Stimulated activated CD8-positive, alpha-beta memory T cell treated with anti-CD3 and anti-CD28 coated beads, Interleukin-15, amount 100 ng/mL, for 24 hours (primary cell): ENCODE measurements around the gene NSG2.
"Not testable (repeated sequence)": the region's sequence is repeated elsewhere in the genome, so short reads cannot be mapped to it uniquely, and the experiment has no call there.

Source experiments
- DNase-seq: peaks from one replicate; pipeline ENCODE4 v3.0.0-alpha.2; 2020; ENCODE audit warnings: low read depth

NSG2 gene

DNA sequence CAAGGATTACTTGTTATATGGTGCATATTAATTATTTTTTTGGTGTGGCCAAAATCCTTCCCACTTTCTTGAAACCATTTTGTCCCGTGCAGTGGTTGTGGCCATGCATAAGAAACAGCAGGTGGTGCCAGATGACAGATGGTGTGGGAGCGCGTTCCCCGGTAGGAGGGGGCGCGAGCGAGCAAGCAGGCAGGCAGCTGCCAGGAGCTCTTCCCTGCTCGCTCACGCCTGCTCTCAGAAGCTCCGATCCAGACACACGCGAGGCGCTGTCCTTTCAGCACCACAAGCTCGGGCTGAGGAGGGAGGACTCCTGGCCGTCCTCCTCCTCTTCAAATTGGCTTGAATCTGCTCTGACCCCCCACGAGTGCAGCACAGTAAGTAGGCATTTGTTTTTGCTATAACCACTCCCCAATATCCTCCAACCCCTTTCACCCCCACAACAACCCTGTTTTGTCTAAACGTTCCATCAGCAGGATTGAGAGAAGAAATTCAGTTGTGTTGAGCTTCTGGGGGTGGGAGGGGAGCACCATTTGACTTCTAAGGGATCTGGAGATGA is at the start of gene NSG2:
NSG2 (plus strand) TSS at position 237 of the 556 bp plus-strand sequence. CDS start 1,050 bp downstream, outside the sequence.
- DNase-seq: no peak

DNA sequence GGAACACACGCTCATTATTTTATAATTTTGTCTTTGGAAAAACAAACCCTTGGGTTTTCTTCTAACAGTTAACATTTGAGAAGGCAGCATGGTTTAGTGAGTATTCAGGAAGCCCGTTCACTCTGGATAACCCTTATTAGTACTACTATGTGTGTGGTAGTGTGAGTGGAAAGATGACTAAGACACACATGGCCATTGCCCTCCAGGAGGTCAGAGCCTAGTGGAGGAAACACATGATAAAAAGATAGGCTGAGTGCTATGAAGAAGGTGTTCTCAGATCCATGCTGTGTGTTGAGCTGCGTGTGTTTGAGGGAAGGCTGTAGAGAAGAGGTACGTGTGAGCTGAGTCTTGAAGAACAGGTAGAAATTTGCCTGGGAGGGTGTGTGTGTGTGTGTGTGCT is 48.2 kb upstream of the NSG2 start:
- DNase-seq: no peak

DNA sequence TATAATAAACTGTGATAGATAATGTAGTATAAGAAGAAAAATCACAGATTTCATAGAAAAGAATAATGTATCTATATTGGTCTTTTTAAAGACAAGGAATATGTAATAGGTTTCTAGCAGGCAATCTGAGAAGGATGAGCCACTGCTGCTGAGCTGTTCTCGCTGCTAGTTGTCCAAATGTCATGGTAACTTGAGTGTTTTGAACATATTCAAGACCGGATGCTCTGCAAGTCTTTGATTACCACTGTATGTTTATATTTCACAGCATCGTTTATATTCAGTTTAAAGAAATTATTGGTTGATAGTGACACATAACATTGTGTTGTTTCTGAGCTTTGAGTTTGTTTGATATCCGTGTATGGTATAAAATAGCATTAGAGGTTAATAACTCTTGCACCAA is 47.0 kb upstream of the NSG2 start:
- DNase-seq: no peak

DNA sequence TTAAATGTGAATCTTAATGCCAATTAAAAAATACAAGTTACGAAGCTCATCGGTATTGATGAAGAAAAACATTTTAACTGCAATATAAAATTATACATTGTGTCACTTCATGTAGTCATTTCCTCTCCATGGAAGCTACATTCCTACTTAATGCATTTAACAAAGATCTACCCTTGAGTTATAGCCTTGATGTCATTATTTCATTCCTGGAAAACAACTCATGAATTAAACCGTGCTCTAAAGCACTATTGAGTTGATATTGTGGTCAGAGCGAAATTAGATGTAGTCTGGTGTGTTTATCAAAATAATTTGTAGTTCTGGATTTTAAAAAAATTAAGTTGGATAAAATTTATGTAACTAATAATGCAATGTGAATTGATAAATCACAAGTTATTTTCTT is 45.4 kb upstream of the NSG2 start:
- no peak for DNase-seq

DNA sequence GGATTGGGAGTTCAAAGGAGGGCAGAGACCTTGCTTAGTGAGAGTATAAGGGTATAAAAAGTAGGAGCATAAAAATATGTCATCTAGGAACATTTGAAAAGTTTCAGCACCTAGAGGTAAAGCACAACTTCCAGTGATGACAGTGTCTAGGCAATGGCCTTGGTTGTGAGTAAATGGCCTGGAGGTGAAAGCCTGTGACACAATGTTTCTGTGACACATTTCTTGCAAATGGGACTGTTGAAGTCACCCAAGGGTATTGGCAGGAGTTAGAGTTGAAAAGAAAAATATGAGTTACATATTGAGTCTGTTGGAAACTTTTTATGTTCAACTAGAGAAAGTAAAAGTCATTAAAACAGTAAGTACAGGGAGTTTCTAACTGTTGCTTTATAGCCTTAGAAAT is 41.7 kb upstream of the NSG2 start:
- DNase-seq: no peak

DNA sequence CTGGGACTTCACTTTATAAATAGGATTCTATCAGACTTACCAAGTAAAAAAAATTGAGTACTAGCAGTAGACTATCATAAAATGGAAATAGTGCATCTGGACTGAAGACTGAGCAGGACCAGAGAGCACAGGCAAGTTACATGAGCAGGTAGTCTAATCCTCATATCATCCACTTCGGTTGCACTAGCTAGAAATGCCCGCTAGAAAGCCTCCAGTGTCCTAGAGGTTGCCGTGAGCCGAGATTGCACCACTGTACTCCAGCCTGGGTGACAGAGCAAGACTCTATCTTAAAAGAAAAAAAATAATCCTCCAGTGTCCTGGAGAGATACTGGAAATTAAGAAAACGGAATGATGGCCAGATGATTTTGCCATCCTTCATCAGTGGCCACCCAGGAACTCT is 36.6 kb upstream of the NSG2 start:
- DNase-seq: no peak

DNA sequence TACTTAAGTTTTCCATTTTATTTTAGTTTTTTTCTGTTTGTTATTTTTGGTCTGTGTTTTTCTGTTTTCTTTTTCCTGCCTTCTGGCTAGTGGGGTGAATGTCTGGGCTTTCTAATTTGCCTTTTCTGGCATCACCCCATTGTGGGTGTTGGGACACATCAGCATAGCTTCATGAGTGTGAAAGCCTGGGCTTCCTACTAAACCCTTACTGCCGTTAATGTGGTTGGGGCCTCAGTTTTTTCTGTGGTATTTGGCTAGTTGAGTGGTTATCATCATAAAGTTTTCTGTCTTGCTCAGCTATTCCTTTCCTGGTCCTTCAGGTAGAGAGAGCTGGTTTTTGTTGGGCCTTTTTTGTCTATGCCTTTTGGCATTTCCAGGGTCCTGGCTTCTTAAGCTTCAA is 35.1 kb upstream of the NSG2 start:
- no peak for DNase-seq

DNA sequence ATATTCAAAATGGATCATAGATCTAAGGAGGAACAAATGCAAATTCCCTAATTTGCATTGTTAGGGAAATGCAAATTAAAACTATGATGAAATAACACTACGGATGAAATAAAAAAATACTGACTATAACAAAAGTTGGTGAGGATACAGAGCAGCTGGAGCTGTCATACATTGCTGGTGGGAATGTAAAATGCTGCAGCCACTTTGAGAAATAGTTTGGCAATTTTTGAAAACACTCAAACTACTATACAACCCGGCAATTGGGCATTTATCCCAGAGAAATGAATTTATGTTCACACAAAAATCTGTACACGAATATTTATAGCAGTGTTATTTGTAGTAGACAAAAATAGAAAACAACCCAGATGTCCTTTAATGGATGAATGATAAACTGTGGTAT is 34.1 kb upstream of the NSG2 start:
- no peak for DNase-seq

DNA sequence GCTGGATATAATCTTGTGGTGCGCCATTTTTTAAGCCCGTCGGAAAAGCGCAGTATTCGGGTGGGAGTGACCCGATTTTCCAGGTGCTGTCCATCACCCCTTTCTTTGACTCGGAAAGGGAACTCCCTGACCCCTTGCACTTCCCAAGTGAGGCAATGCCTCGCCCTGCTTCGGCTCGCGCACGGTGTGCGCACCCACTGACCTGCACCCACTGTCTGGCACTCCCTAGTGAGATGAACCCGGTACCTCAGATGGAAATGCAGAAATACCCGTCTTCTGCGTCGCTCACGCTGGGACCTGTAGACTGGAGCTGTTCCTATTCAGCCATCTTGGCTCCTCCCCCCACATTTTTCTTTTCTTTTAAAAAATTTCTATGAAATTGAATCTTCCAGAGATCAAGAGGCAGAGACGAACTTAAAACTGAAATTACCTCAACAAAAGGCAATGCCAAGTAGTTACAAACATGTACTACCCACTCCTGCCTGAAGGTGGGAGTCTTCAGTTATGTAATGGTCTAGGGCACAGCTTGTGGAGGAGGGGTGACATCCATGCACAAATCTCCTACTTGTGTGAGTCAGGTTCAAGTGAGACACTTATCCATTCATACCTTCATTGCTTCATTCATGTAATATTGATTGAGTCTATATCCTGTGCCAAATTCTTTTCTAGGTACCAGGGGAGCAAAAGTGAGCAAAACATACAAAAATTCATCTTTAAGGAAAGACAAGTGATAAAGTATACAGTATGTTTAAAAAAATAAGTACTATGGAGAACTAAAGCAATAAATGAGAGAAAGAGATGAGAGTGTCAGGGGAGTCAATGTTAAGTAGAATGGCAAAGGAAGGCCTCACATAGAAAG is 25.2 kb upstream of the NSG2 start:
- not testable (repeated sequence) for DNase-seq

DNA sequence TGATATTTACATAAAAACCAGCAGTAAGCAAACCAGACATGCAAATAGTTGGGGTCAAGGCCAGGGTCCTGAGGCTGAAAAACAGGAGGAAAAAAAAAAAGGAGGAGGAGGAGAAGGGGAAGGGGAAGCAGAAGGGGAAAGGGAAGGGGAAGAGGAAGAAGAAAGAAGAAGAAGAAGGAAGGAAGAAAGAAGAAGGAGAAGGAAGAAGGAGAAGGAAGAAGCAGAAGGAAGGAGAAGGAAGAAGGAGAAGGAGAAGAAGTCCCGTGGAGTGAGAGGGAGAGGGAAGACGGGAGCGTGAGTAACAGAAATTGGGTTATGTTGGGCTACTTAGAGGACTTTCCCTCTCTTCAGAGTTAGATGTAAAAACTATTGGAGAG is 24.6 kb upstream of the NSG2 start:
- DNase-seq: no peak

DNA sequence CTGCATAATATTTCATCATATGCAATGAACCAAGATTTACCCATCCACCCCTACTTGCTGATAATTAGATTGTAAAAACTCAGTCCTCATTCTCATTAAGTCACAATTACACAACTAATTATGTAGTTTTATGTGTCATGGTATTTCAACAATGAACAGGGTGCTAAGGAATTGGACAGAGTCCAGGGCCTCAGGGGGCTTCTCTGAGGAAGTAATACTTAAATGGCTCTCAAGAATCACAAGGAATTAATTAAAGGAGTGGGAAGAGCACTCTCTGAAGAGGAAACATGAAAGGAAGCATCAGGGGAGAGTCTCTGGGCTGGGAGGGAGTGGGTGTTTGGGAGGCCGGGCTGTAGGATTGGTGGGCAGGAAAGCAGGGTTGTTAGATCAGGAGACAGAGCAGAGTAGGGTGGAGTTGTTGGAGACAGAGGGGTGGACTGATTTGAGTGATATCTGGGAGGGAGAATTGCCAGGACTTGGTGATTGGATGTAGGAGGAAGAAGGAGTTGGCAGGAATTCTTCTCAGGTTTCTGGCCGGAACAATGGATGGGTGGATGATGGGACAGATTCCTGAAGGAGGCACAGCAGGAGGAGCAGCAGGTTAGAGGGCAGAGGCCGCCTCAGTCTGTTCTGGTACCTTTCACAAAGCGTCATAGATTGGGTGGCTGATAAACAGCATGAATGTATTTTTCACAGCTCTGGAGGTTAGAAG is 23.0 kb upstream of the NSG2 start:
- DNase-seq: no peak

DNA sequence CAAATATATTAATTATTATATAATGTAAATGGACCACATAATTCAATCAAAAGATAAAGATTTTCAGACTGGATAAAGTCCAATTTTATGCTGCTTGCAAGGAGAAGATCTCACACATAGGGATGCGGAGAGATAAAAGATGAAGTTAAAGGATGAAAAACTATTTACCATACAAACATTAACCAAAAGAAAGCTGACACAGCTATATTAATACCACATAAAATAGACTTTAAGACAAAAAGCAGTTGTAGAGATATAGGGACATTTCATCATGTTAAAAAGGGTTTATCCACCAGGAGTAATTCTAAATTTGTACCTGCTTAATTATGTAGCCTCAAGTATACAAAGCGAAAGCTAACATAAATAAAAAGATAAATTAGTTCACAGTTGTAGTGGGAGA is 15.2 kb upstream of the NSG2 start:
- DNase-seq: no peak

DNA sequence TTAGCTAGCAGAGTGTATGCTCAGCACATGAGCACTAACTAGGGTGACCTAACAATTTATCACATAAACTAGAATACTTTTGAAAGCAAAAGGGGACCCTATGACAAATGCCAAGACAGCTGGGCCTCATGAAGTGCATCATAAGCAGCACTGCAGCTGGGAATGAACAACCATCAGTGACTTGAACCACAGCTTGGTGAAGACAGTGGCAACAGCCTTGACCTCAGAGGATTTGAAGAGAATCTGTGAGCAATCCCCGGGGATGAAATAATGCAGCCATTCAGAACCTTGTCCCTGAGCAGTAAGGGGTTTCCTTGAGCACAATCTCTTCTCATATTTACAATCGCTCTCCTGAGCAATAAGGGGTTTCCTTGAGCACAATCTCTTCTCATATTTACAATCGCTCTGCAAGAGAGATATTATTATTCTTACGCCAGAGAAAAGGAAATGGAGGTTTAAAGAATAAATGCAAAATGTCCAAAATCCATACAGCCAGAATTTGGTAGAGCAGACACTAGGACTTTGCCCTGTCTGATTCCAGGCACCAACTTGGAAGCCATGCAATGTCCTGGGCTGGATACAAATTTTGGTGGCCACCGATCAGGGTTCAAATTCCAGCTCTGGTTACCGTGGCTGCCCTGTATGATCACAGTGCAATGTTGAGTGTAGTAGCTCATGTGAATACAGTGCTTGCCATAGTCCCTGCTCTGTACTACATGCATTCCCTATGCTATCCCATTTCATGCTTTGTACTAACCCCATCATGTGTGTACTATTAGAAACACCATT is 846 bp upstream of the NSG2 start:
- DNase-seq: no peak

DNA sequence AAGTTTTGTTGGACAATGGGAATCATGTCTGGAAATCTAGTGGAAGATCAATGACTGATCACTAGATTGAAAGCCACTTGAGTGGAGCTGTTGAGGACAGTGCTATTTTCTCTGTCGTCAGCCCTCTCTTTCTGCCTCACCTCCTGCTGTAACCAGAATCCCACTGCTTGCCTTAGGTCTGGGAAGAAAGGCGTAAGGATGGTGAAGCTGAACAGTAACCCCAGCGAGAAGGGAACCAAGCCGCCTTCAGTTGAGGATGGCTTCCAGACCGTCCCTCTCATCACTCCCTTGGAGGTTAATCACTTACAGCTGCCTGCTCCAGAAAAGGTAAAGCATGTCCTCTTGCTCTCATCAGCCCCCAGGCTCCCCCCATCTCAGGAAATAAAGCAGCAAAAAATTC is 1.1 kb downstream of the NSG2 start:
- DNase-seq: no peak

DNA sequence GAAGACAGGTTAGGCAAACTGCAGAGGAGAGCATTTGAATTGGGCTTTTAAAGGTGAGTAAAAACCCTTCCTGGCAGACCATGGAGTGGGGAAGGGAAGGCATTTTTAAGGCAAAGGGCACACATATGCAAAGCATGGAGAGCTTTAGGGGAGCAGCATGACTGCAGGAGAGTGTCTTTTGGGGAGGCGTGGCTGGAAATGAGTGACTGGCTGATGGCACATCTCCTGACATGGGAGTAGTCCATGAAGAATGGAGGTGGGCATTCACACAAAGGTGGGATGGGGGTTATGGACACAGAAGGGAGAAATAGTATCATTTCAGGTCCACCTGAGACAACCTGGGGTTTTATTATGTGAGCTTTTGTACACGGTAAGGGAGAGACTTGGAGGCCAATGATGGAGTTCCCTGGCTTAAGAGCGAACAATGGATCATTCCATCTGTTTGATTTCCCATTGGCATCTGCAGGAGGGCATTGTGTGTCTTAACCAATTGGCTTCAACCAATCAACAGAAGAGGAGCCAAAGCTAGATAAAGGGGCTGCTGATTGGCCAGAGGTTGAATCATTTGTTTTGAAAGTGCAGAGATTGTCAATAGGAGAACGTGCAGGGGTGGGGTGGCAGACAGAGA is 2.1 kb downstream of the NSG2 start:
- no peak for DNase-seq

DNA sequence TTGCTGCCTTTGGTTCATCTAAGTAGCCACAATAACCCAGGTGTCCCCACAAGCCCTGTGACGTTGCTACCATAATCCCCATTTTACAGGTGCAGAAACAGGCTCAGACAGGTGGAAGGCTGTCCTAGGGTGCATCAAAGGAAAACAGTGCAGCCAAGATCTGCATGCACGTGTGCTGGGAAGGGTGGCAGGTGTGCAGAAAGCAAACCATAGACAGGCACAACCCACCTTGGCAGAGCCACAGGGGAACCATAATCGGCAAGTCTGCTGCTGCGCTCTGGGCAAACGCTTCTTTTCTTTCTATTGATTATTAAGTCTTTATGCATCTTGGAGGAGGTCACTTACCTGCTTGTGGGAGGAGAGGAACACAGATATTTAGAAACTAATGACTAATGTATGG is 7.1 kb downstream of the NSG2 start:
- DNase-seq: no peak

DNA sequence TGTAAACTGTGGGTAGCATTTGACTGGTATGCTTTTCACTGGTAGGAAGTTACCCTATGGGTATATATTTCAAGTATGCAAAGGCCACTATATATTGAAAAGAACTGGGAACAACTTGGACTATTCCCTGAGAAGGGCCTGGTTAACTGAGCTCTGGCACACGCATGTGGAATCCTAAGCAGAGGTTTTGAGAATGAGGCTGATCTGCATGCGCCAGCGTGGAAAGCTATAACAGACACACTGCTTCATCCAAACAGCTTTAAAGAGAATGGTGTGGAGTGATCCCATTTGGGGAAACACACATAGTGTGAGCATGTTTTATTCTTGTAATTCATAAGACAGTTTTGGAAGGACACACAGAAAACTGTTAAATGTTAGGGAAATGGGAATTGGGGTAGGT is 8.4 kb downstream of the NSG2 start:
- DNase-seq: no peak

DNA sequence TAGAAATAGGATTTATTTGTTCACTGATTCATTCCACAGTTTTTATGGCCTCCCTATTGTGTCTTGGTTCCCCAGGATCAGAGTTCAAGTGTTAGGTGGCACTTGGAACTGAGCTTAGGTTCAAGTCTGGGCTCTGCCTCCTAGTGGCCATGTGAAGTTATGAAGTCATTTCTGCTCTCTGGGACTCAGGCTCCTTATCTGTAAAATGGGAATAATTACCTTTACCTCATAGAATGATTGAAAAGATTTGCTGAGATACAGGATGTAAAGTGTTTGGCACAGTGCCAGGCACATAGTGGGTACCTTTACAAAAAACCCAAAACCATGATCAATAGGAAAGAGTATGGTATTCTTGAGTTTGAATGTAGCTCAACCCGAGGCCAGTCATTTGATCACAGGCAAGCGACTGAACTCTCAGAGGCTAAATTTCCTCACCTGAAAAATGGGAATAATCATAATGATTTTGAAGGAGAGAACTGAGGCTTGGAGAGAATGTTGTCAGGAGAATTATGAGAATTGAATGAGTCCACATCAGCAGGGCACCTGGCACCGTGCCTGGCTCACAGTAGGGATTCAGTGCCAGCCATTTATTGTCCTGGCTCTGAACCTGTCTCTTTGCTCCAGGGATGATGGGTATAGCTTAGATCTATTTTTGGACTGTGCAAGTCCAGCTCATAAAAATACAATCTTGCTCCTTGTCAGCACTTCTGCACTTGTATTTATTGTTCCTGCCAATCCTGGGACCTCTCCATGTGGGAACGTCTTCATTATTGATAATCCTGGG is 10.8 kb downstream of the NSG2 start:
- no peak for DNase-seq

DNA sequence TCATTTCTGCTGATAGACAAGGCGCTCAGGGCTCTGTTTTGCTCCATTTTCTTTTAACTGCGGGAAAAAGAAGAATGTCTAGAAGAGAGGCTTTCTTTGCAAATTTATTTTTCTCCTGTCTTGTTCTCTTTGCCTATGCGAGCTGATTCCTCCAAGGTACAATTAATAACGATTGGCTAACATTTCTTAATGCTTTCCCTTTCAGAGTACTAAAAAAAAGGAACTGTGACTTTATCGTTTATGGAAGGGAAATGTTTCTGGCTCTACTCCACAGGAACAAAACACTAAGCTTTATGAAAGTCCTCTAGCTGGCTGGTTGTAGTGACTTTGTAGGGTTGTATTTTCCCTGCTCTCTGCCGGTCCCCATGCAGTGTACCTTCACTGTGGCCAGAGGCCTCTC is 11.7 kb downstream of the NSG2 start:
- DNase-seq: no peak

DNA sequence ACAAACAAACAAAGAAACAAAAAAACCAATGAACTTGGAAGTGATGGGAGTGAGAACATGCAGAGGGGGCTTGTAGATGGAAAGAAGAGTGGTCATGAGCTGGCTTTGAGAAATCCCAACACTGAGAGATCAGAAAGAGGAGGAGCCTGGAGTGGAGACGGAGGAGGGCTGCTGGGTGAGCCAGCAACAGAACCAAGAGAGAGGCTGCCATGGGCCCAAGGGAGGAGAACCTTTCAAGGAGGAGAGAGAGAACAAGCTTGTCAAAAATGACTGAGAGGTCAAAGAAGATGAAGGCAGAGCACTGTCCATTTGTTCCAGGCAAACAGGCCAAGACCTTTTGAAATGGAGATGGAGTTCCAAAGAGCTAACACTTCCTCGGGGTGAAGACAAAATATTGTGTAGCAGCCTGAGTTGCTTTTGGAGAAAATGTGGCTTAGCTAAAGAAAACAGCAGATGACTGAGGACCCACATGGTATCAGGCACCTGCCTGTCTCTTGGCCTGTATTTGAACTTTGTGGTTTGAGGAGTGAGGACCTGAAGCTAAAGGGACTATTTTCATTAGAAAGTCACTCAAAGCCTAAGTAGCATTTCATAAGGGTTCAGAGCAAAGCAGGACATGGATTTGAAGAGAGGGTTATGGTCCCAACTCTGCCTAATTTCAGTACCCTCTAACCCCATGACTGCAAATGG is 13.1 kb downstream of the NSG2 start:
- no peak for DNase-seq

DNA sequence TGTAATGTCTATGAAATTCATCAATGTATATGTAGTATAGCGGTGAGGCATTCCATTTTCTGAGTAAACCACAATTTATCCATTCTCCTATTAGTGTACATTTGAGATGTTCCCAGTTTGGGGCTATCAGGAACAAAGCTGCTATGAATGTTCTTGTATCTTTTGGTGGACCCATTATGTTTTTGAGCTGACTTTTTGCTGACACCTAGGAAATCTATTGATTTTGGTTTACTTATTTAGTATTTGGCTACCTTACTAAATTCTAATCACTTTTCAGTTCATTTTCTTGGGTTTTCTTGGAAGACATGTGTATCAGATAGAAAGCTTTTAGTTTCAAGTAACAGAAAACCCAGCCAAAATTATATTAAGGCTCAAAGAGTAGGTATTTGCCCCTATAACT is 13.7 kb downstream of the NSG2 start:
- DNase-seq: no peak
